Loucy (cell line): ENCODE data around the gene PRKAR2B.

ENCODE experiments used
- EZH2phosphoT487 ChIP-seq: fragments of 200-600 bp; IDR thresholded peaks from 2 replicates; pipeline ENCODE4 v1.6.1; 2018; ENCODE audit warnings: antibody characterized with exemption, mild to moderate bottlenecking, moderate library complexity, borderline replicate concordance
- TF ChIP-seq, protein P1 (sequence below): fragments of 200-600 bp; sonication (generic); conservative IDR thresholded peaks from 2 replicates; pipeline ENCODE4 v1.5.1; 2014; ENCODE audit warnings: mild to moderate bottlenecking, antibody characterized with exemption, low read length

DNA sequence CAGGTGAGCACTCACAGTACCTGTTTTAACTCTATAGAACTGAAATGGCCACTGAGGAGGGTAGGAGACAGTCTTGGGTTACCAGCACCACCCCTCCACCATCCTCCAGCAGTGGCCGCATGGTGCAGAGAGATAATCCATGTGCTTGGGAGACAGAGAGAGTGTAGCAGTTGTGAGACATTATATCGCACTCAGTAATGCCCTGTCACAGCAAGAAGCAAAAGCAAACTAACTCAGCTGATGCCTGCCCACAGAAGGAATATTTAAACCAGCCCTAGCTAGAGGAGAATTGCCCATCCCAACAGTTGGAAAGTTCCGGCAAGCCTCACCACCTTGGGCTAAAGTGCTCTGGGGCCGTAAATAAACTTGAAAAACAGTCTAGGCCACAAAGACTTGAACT, 65.5 kb downstream of the PRKAR2B start:
- TF ChIP-seq, protein P1, sequence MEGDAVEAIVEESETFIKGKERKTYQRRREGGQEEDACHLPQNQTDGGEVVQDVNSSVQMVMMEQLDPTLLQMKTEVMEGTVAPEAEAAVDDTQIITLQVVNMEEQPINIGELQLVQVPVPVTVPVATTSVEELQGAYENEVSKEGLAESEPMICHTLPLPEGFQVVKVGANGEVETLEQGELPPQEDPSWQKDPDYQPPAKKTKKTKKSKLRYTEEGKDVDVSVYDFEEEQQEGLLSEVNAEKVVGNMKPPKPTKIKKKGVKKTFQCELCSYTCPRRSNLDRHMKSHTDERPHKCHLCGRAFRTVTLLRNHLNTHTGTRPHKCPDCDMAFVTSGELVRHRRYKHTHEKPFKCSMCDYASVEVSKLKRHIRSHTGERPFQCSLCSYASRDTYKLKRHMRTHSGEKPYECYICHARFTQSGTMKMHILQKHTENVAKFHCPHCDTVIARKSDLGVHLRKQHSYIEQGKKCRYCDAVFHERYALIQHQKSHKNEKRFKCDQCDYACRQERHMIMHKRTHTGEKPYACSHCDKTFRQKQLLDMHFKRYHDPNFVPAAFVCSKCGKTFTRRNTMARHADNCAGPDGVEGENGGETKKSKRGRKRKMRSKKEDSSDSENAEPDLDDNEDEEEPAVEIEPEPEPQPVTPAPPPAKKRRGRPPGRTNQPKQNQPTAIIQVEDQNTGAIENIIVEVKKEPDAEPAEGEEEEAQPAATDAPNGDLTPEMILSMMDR: no peak
- no peak for TF ChIP-seq EZH2phosphoT487
